GM03348 (cell line): ENCODE results near the gene CCN5.
"Not testable (repeated sequence)": the region's sequence is repeated elsewhere in the genome, so short reads cannot be mapped to it uniquely, and the experiment has no call there.

ENCODE experiments used
- DNase-seq: peaks from one replicate; pipeline ENCODE4 v3.0.0; 2012; ENCODE audit warnings: low spot score

Gene CCN5

DNA sequence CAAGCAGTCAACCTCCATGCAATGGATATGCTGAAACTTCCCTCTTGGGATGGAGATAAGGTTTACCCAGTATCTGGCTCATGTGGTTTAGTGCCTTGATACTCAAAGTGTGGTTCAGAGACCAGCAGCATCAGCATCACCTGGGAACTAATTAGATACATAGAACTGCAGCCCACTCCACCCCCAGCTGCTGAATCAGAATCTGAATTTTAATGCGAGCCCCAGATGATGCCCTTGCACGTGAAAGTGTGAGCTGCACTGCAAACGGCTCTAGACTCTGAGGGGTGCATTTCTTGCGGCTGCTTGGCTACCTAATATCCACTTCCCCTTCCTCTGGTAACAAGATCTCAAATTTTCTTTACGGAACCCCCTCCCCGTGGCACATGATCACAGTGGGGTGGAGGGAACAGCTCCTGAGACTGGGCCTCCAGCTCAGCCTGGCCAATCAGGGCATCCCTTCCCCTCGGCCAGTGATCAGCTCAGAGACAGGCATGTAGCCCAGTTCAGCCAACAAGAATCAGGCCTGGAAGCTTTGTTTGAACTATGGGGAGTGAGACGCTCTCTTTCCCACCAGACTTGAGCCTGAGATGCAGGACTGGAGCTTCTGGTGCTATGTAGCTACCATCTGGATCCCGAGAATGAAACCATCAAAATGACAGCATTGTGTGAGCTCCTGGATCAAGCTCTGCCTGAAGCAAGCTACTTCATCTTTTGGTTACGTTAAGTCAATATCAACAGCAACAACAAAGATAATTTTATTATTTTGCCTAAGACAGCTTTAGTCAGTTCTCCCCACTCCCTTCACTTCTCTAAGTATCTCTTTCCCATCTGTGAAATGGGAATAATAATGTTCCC lies 43.3 kb downstream of the CCN5 start:
- DNase-seq = no peak

DNA sequence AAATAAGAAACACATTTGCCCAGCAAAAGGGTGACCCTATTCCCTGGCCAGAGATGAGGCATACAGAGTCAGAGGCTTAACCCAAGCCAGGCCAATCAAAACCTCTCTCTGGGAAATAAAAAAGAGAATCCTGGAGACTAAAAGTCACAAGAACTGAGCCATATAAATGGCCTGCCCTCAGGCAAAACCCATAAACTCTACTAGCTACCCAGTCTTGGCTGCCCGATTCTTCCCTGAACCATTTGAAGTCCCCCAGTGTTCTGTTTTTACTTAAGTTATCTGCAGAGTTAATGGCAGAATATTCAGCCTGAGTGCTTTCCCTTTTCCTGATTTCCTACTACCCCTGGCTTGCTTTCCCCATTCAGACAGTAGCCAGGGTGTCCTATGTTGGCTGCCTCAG lies 44.4 kb downstream of the CCN5 start:
- DNase-seq = no peak

DNA sequence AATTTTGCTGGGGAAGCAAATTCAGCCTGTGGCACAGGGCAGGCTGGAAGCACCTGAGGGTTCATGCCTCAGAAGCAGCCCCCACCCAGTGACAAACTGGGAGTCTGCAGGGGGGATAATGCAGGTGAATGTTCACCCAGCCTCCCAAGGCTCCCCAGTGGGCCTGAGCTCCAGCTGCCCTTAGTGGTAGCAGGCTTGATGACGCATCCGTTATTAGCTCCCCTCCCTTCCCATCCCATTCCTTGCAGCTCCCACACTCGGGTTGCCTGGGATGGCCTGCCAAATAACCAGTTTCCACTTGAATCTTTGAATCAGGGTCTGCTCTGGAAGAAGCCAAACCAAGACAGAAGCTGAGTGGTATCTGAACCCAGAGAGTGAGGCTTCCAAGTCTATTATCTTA lies 46.3 kb downstream of the CCN5 start:
- no peak for DNase-seq

DNA sequence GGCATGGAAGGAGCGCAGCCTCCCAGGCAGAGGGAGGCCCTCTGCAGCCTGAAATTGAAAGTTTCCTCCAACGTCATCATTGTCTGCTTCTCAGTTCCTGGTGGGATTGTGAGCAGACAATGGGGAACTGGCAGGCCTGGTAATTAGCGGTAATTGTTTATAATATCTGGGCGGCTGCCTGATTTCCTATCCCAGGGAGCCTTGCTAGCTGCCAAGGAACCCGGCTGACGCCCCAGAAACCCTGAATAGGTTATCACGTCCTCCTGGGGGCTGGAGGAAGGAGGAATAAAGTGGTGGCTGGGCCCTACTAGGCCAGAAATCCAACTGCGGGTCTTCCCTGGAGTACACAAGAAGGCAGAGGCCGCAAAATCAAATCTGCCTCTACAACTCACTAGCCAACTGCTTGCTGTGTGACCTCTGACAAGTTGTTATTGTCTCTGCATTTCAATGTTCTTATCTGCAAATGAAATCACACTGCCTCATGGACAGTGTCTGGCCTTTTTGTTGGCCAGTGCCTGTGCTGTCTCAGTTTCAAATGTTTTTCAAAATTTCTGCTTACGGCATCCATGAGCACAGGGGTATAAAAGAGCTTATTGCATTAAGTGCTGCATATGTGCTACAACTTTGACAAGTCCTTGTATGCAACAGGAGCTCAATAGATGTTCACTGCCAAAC lies 47.4 kb downstream of the CCN5 start:
- no peak for DNase-seq

DNA sequence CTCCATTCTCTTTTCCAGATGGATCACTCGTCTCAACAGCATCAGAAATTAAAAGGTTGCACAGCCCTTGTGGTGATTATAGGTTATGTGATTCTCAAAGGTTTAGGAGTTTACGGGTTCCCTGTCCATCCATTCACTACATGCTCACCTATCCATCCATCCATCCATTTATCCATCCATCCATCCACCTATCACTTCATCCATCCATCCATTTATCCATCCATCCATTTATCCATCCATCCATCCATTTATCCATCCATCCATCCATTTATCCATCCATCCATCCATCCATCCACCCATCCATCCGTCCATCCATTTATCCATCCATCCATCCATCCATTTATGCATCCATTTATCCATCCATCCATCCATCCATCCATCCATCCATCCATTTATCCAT lies 48.6 kb downstream of the CCN5 start:
- not testable (repeated sequence) for DNase-seq

DNA sequence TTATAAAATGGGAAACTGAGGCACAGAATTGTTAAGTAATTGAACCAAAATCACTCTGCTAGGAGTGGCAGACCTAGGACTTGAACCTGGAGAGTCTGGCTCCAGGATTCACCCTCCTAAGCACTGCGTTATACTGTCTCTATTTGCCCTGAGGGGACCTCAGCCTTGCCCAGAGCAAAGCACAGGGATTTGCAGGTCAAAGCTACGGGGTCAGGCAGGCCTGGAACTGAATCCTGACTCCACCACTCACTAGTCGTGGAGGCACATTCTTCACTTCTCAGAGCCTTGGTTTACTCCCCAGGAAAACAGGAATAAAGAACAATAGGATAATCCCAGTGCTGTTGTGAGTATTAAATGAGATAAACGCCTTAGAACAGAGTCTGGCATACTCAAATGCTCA lies 49.9 kb downstream of the CCN5 start:
- DNase-seq = no peak

DNA sequence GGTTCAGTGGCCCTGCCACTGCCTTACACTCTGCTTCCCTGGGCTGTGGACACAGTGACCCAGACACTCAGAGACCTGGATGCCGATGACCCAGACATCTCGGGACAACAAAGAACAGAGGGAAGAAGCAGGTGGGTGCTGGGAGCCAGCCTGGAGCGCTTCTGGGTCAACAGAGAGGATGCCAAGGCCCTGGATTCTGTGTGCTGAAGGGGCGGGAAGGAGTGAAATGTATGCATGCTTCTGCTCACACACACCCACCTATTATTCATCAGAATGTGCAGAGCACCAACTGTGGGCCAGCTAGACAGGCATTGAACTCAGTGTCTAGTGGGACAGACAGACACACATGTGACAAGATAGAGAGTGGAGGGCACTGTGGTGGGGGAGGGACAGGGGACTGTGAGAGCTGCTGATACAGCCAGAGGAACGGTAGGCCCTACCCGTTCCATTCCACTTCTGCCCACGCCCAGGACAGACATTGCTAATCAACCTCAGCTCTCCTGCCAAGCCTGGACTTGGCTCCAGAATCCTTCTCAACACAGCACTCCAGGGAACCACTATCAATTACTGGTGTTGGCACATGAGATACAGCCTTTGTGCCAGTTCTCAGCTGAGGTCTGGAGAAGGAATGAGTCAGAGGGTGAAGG lies 50.7 kb downstream of the CCN5 start:
- DNase-seq = no peak

DNA sequence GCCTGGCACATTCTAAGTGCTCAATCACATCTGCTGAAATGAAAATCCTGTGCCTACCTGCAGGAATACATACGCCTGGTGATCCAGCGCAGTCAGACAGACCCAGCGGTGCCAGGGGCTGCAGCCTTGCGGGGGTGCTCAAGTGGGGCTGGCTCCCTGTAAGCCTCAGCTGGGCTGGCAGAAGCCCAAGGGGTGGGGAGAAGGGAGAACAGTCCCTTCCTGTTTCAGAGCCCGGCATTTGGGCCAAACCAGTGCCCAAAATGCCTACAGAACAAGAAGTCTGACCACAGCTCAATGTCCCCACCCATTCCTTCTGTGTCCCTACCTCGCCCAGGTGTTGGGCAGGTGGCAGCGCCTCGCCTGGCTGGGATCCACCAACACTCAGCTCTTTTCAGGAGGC lies 53.1 kb downstream of the CCN5 start:
- DNase-seq = no peak

DNA sequence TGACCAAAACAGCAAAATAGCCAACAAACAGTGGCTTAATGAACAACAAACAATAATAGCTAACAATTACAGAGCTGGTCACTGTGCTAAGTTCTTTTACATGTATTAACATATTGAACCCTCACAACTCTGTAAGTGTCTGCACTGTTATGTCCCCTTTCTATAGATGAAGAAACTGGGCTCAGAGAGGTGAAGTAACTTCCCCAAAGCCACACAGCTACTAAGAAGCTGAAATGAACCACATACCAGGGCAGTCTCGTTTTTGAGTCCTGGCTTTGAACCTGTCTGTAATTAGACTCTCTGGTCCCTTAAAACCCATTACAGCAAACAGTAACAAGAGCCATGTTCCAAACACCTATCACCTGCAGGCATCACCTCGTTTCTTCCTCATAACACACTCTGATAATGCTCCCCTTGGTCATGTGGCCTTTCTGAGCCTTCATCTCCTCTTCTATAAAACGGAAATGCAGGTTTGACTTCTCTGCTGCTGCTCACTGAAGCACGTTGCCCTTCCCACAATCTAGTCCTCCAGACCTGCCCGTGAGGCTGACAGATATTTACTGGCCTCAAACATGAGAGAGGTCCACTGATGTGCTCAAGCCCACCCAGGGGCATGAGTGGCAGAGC lies 53.8 kb downstream of the CCN5 start:
- no peak for DNase-seq

DNA sequence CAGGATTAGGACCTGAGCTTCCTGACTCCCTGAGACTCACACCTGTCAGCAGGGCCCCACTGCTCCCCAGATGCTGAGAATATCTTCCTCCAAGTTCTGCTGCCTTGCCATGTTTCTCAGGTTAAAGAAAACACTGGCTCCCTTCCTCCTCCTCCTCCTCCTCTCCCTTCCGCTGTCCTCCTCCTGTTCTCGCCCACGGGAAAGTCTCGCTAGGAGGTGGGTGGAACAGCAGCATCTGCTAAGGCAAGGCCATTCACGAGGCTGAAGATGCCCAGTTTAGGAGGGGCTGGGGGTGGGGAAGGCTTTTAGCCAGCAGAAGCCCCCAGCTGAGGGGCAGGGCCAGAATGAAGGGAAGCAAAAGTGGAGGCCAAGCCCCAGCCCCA lies 54.3 kb downstream of the CCN5 start:
- no peak for DNase-seq

DNA sequence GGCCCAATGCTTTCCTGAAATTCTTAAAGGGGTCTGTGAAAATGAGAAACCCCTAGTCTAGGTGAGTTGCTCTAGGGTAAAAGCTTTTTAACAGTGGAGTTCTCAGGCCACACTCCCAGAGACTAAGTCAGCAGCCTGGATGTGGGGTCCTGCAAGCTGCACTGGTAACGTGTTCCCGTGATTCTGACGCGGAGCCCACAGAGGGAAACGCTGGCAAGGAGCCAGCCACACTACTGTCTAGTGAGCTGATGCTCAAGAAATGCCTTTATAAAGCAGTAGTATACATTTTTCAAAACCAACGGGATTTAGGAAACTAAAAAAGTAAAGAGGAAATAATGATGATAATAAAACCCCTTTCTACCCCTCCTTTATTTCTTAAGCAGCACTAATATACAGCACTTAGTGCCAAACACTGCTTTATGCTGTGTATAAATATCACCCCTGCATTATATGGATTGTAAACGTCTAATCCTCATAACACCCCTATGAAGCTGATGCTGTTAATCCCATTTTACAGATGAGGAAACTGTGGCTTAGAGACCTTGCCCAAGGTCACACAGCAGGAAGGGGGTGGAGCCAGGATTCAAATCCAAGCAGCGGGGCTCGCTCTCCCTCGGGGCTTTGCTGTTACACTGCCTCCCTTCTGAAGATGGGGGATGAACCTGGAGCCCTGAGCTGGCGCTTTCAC lies 55.5 kb downstream of the CCN5 start:
- no peak for DNase-seq

DNA sequence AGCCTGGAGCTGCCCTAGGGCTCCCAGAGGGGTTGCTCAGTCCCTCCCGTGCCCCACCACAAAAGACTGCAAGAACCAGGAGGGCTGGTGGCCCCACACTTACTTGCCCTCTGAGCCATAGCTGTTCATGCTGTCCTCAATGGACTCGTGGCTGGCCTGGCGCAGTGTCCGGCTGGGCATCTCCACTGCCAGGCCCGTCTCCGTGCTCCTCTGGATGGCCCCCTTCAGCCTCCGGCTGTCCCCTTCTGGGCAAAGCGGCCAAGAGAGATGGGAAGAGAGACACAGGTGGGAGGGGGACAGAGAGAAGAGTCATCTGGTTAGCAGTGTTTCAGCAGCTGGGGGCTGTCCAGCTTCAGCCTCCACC lies 56.0 kb downstream of the CCN5 start:
- DNase-seq = no peak

DNA sequence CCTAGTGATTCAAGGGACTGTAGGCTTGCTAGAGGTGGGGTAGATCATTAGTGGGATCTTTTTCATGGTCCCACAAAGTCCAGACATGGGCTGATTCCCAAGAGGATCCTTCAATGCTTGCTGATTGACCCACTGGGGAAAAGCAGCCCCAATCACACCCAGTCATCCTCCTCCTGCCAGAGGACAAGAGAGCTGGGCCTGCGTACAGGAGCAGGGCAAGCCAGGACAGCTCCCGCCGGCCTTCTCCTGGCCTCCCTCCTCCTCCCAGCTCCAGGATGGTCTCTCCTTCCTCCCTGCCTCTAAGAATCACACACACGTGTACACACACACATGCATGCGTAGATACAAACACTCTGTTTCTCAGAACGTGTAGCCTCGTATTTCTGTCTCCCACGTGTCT lies 57.5 kb downstream of the CCN5 start:
- no peak for DNase-seq

DNA sequence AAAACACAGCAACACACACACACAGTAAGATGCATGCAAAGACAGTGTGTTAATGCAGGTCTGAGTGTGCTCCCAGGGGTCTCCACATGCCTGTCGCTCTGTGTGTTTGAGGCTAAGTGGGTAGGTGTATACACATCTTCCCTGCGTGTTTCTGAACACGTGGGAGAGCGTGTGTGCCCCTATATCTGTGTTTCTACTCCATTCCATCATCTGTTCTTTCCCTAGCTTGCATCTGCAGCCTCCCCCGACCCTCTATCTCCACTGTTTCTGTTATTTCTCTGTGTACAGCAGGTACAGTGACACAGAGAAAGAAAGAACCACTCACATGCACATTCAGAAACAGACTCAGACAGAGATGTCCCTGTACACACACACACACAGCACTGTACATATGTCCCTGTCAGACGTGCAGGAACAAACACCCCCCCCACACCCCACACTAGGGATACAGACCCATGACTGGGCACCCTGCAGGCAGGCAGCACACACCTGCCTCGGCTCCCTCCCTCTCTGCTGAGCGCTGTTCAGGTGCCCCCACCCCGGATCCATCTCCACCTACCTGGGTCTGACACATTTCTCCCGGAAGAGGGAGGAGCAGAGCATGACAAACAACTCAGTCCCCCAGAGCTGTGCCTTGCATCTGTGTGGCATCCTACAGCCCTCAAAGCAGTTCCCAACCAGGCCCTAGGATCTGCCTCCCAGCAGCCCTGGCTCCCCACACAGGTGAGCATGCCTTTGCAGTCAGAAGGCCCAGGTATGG lies 58.1 kb downstream of the CCN5 start:
- no peak for DNase-seq

DNA sequence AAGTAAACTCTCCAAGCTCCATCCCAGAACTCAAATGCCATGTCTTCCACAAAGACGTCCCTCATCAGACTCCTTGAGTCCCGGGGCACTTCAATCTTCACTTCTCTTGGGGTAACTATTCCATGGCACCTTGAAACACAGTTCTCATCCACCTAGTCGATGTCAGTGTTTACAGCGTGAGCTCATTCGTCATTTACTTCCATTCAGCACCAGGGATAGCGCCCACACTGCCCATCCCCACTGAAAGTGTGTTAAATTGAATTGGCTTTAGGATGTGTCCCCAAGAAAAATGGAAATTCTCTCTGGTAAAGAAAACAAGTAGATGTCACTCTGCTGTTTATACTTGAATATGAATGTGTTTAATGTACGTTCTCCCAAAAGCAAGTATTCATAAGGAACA lies 61.8 kb downstream of the CCN5 start:
- peak; percentile 43 for DNase-seq
